Mesenchymal stem cell (in vitro differentiated cells and primary cell): ENCODE measurements around the gene EDN3.

Source experiments
- DNase-seq: peaks from one replicate; pipeline ENCODE4 v3.0.0-alpha.2; 2013
- H2AFZ ChIP-seq: one replicate; pipeline ENCODE4 v1.6.1; 2013; ENCODE audit warnings: low read depth, mild to moderate bottlenecking, control low read depth, inconsistent platforms, low read length, moderate library complexity
- H2AK5ac ChIP-seq: 2 replicates; pipeline ENCODE4 v1.6.1; 2013; ENCODE audit warnings: low read length, moderate library complexity, mild to moderate bottlenecking, inconsistent platforms; ENCODE audit not compliant: severe bottlenecking
- H2BK120ac ChIP-seq: one replicate; pipeline ENCODE4 v1.6.1; 2013; ENCODE audit warnings: low read depth, mild to moderate bottlenecking, inconsistent platforms, low read length, moderate library complexity
- H2BK12ac ChIP-seq, 2 experiments: one replicate each; pipeline ENCODE4 v1.6.1; 2013; ENCODE audit warnings: inconsistent platforms in 2 of 2, low read length in 2 of 2, mild to moderate bottlenecking in 2 of 2, moderate library complexity in 2 of 2, control low read depth in 1 of 2
- H2BK15ac ChIP-seq: one replicate; pipeline ENCODE4 v1.6.1; 2013; ENCODE audit warnings: mild to moderate bottlenecking, low read depth, inconsistent platforms; ENCODE audit not compliant: poor library complexity, severe bottlenecking
- H2BK5ac ChIP-seq: 2 replicates; pipeline ENCODE4 v1.6.1; 2013; ENCODE audit warnings: low read depth, mild to moderate bottlenecking, low read length, control low read depth, inconsistent platforms; ENCODE audit not compliant: poor library complexity, severe bottlenecking
- H3K14ac ChIP-seq, 2 experiments: one replicate each; pipeline ENCODE4 v1.6.1; 2013; ENCODE audit warnings: inconsistent platforms in 2 of 2, low read length in 2 of 2, control low read depth in 1 of 2, mild to moderate bottlenecking in 1 of 2, moderate library complexity in 1 of 2
- H3K18ac ChIP-seq, 2 experiments: one replicate each; pipeline ENCODE4 v1.6.1; 2013; ENCODE audit warnings: inconsistent platforms in 2 of 2, low read length in 2 of 2, control low read depth in 1 of 2, low read depth in 1 of 2, mild to moderate bottlenecking in 1 of 2
- H3K23ac ChIP-seq, 2 experiments: one replicate each; pipeline ENCODE4 v1.6.1; 2013; ENCODE audit warnings: inconsistent platforms in 2 of 2, low read length in 2 of 2, mild to moderate bottlenecking in 2 of 2, moderate library complexity in 2 of 2, control low read depth in 1 of 2
- H3K27ac ChIP-seq: 2 replicates; pipeline ENCODE4 v1.5.1; 2013; ENCODE audit warnings: mild to moderate bottlenecking, moderate library complexity, low read length, control low read depth, inconsistent platforms; ENCODE audit not compliant: poor library complexity, severe bottlenecking
- H3K27me3 ChIP-seq, 2 experiments: 2 replicates each; pipeline versions ENCODE4 v1.6.1 to v1.7.0; 2013; ENCODE audit warnings: low read length in 2 of 2, mild to moderate bottlenecking in 2 of 2, moderate library complexity in 2 of 2, control low read depth in 1 of 2, inconsistent platforms in 1 of 2; ENCODE audit not compliant: control insufficient read depth in 1 of 2, insufficient read depth in 1 of 2
- H3K36me3 ChIP-seq, 2 experiments: 2 replicates each; pipeline versions ENCODE4 v1.6.1 to v1.7.0; 2013; ENCODE audit warnings: low read length in 2 of 2, control low read depth in 1 of 2, inconsistent platforms in 1 of 2, low read depth in 1 of 2, mild to moderate bottlenecking in 1 of 2; ENCODE audit not compliant: insufficient read depth in 2 of 2, control insufficient read depth in 1 of 2
- H3K4ac ChIP-seq, 2 experiments: one replicate each; pipeline ENCODE4 v1.6.1; 2013; ENCODE audit warnings: inconsistent platforms in 2 of 2, low read length in 2 of 2, mild to moderate bottlenecking in 2 of 2, moderate library complexity in 2 of 2, control low read depth in 1 of 2, low read depth in 1 of 2
- H3K4me1 ChIP-seq: 2 replicates; pipeline ENCODE4 v1.6.1; 2013; ENCODE audit warnings: low read depth, low read length, control low read depth; ENCODE audit not compliant: control insufficient read depth, insufficient read depth
- H3K4me2 ChIP-seq: 2 replicates; pipeline ENCODE4 v1.6.1; 2013; ENCODE audit warnings: low read length, mild to moderate bottlenecking, inconsistent platforms; ENCODE audit not compliant: poor library complexity, severe bottlenecking
- H3K4me3 ChIP-seq, 2 experiments: 2 replicates each; pipeline versions ENCODE4 v1.5.1 to v1.7.0; 2013; ENCODE audit warnings: low read length in 2 of 2, mild to moderate bottlenecking in 2 of 2, control low read depth in 1 of 2, low read depth in 1 of 2; ENCODE audit not compliant: insufficient read depth in 1 of 2
- H3K79me1 ChIP-seq: replicated peaks from 2 replicates; pipeline ENCODE4 v1.6.1; 2013; ENCODE audit warnings: mild to moderate bottlenecking, control low read depth, low read length, inconsistent platforms; ENCODE audit not compliant: poor library complexity, severe bottlenecking
- H3K9ac ChIP-seq: 2 replicates; pipeline ENCODE4 v1.7.0; 2013; ENCODE audit warnings: mild to moderate bottlenecking, low read length, moderate library complexity
- H3K9me3 ChIP-seq: 2 replicates; pipeline ENCODE4 v1.7.0; 2013; ENCODE audit warnings: mild to moderate bottlenecking, low read length; ENCODE audit not compliant: control insufficient read depth
- H4K8ac ChIP-seq: one replicate; pipeline ENCODE4 v1.6.1; 2013; ENCODE audit warnings: inconsistent platforms, mild to moderate bottlenecking, low read length, moderate library complexity
- H4K91ac ChIP-seq: one replicate; pipeline ENCODE4 v1.6.1; 2013; ENCODE audit warnings: mild to moderate bottlenecking, low read length, inconsistent platforms
- WGBS: methylation state at CpG from one replicate; pipeline ENCODE4 v1.1.7; 2013; ENCODE audit warnings: mixed read lengths; 5-methylcytosine and 5-hydroxymethylcytosine counted together

The EDN3 gene

DNA sequence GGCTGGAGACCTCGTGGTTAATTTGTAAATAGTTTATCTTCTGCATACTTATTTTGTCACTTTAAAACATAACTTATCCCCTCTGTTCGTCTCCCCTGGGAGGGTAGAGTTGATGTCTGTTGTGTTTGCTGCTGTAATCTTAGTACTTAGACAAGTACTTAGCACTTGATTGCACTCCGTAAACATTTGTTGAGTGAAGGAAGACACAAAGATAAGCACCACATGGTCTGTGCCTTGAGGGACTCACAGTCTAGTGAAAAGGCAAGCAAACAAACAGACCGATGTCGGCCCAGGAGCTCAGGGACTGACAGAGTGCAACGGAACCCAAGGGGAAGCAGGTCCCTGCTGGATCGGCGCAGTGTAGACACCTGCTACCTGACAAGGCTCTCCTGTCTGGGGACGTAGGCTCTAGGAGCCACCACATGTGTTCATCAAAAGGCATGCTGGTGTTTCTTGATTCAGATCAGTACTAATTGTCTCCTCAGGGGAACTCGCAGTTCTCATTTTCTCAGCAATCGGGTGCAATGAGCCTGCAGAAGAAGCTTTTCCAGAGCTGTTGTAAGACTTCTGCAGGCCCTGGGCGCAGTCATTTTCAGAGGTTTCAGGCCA is 31.4 kb downstream of the EDN3 start:
- no peak overlapping the region for H2BK12ac ChIP-seq
- H3K18ac ChIP-seq, result no peak overlapping the region
- no peaks in the 10 kb centered on the region for H3K9me3 ChIP-seq
- no peak overlapping the region for H2AFZ ChIP-seq
- H2BK15ac ChIP-seq, result no peak overlapping the region
- no peaks in the 10 kb centered on the region for H3K4me1 ChIP-seq
- no peak overlapping the region for H3K27ac ChIP-seq
- H4K8ac ChIP-seq, result no peak overlapping the region
- no peak overlapping the region for H3K4me2 ChIP-seq
- no peaks in the 10 kb centered on the region for H3K36me3 ChIP-seq
- no peak overlapping the region for H3K4ac ChIP-seq
- peaks cover 0 to 37% of the 10 kb centered on the region in 2 experiments for H3K27me3 ChIP-seq
- H2BK120ac ChIP-seq, result no peak overlapping the region
- H3K4me3 ChIP-seq, result no peak overlapping the region
- H4K91ac ChIP-seq, result no peak overlapping the region
- no peak overlapping the region for H2BK5ac ChIP-seq
- H3K79me1 ChIP-seq, result no peaks in the 10 kb centered on the region
- no peak overlapping the region for H3K14ac ChIP-seq
- H3K9ac ChIP-seq, result no peak overlapping the region
- 59% methylated on average over 10 of the region's 12 CpGs for WGBS
- no peak overlapping the region for H2AK5ac ChIP-seq
- no peak for DNase-seq
- H3K23ac ChIP-seq, result no peak overlapping the region

GRCh38 chr20:59333260-59333845 is 32.9 kb downstream of the EDN3 start:
- no peak overlapping the region for H3K4ac ChIP-seq
- no peak overlapping the region for H4K8ac ChIP-seq
- H3K27me3 ChIP-seq, result peaks cover 0 to 31% of the 10 kb centered on the region in 2 experiments
- DNase-seq, result no peak
- H2AK5ac ChIP-seq, result no peak overlapping the region
- no peak overlapping the region for H2AFZ ChIP-seq
- H4K91ac ChIP-seq, result no peak overlapping the region
- no peak overlapping the region for H2BK15ac ChIP-seq
- no peak overlapping the region for H3K4me2 ChIP-seq
- H3K27ac ChIP-seq, result no peak overlapping the region
- H3K14ac ChIP-seq, result no peak overlapping the region
- no peaks in the 10 kb centered on the region for H3K4me1 ChIP-seq
- H3K79me1 ChIP-seq, result no peaks in the 10 kb centered on the region
- no peak overlapping the region for H3K18ac ChIP-seq
- 93% methylated on average over 4 of the region's 6 CpGs for WGBS
- no peak overlapping the region for H3K23ac ChIP-seq
- no peak overlapping the region for H3K9ac ChIP-seq
- H2BK12ac ChIP-seq, result no peak overlapping the region
- H2BK120ac ChIP-seq, result no peak overlapping the region
- no peaks in the 10 kb centered on the region for H3K36me3 ChIP-seq
- no peak overlapping the region for H3K4me3 ChIP-seq
- no peaks in the 10 kb centered on the region for H3K9me3 ChIP-seq
- no peak overlapping the region for H2BK5ac ChIP-seq

GRCh38 chr20:59333951-59334350 is 33.5 kb downstream of the EDN3 start:
- Histone ChIP-seq H3K14ac (no peak overlapping the region), H4K91ac (no peak overlapping the region), H2AK5ac (no peak overlapping the region), H3K9me3 (no peaks in the 10 kb centered on the region), H2BK120ac (no peak overlapping the region), H3K79me1 (no peaks in the 10 kb centered on the region), H3K4ac (no peak overlapping the region), H3K36me3 (no peaks in the 10 kb centered on the region), H2BK12ac (no peak overlapping the region), H3K4me2 (no peak overlapping the region), H2AFZ (no peak overlapping the region), H2BK15ac (no peak overlapping the region), H3K9ac (no peak overlapping the region), H3K4me1 (no peaks in the 10 kb centered on the region), H3K4me3 (no peak overlapping the region), H3K23ac (no peak overlapping the region), H3K27ac (no peak overlapping the region), H2BK5ac (no peak overlapping the region), H3K18ac (no peak overlapping the region), H3K27me3 (peaks cover 0 to 26% of the 10 kb centered on the region in 2 experiments), H4K8ac (no peak overlapping the region)
- WGBS, result 87% methylated on average over 9 of the region's 9 CpGs
- no peak for DNase-seq

GRCh38 chr20:59334651-59335300 is 34.4 kb downstream of the EDN3 start:
- no peak overlapping the region for H2AK5ac ChIP-seq
- no peak overlapping the region for H2BK120ac ChIP-seq
- no peak overlapping the region for H4K91ac ChIP-seq
- no peak overlapping the region for H3K9ac ChIP-seq
- no peak overlapping the region for H2BK12ac ChIP-seq
- no peak overlapping the region for H3K4me3 ChIP-seq
- H3K36me3 ChIP-seq, result no peaks in the 10 kb centered on the region
- H3K23ac ChIP-seq, result no peak overlapping the region
- no peak overlapping the region for H3K4me2 ChIP-seq
- H3K27me3 ChIP-seq, result peaks cover 0 to 26% of the 10 kb centered on the region in 2 experiments
- no peaks in the 10 kb centered on the region for H3K79me1 ChIP-seq
- H3K27ac ChIP-seq, result no peak overlapping the region
- H2BK5ac ChIP-seq, result no peak overlapping the region
- no peak overlapping the region for H3K18ac ChIP-seq
- H2AFZ ChIP-seq, result no peak overlapping the region
- H4K8ac ChIP-seq, result no peak overlapping the region
- no peaks in the 10 kb centered on the region for H3K9me3 ChIP-seq
- H3K4ac ChIP-seq, result no peak overlapping the region
- H3K14ac ChIP-seq, result no peak overlapping the region
- no peak overlapping the region for H2BK15ac ChIP-seq
- 68% methylated on average over 6 of the region's 7 CpGs for WGBS
- H3K4me1 ChIP-seq, result no peaks in the 10 kb centered on the region
- DNase-seq, result no peak
